Activated CD4-positive, CD25-positive, alpha-beta regulatory T cell treated with anti-CD3 and anti-CD28 coated beads, Interleukin-2, amount 50 U/mL, for 24 hours (primary cell): Measurements from ENCODE around the gene DDX56.
"Not testable (repeated sequence)": the region's sequence is repeated elsewhere in the genome, so short reads cannot be mapped to it uniquely, and the experiment has no call there.

Experiments
- ATAC-seq, 2 donors: fragments of 150-1000 bp; cut with Tn5 transposase; one replicate each; pipeline ENCODE4 v1.10.0; 2021; ENCODE audit warnings: mild to moderate bottlenecking in 1 of 2, moderate library complexity in 1 of 2

DDX56 gene

GRCh38 chr7:44595934-44596635, 22.4 kb upstream of the DDX56 start:
- no peak for ATAC-seq

GRCh38 chr7:44590910-44591309, 17.2 kb upstream of the DDX56 start:
- no peak for ATAC-seq

DNA sequence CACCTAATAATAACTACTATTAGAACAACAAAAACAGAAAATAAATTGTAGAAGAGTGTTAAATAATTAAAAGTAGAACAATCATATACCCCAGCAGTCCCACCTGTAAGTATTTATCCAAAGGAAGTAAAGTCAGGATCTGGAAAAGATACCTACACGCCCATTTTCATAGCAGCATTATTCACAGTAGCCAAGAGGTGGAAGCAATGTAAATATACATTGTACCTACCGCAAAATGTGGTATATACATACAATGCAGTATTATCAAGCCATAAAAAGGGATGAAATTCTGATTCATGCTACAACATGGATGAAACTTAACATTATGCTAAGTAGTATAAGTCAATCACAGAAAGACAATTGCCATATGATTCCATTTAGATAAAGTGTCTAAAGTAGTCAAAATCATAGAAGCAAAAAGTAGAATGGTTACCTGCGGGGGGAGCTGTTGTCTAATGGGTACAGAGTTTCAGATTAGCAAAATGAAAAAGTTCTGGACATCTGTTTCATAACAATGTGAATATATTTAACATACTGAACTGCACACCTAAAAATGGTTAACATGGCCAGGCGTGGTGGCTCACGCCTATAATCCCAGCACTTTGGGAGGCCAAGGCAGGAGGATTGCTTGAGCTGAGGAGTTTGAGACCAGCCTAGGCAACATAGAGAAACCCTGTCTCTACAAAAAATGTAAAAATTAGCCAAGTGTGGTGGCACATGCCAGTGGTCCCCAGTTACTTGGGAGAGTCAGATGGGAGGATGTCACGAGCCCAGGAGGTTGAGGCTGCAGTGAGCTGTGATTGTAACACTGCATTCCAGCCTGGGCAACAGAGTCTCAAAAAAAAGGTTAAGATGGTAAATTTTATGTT, 14.4 kb upstream of the DDX56 start:
- peak; percentile 53 to 76 for ATAC-seq

DNA sequence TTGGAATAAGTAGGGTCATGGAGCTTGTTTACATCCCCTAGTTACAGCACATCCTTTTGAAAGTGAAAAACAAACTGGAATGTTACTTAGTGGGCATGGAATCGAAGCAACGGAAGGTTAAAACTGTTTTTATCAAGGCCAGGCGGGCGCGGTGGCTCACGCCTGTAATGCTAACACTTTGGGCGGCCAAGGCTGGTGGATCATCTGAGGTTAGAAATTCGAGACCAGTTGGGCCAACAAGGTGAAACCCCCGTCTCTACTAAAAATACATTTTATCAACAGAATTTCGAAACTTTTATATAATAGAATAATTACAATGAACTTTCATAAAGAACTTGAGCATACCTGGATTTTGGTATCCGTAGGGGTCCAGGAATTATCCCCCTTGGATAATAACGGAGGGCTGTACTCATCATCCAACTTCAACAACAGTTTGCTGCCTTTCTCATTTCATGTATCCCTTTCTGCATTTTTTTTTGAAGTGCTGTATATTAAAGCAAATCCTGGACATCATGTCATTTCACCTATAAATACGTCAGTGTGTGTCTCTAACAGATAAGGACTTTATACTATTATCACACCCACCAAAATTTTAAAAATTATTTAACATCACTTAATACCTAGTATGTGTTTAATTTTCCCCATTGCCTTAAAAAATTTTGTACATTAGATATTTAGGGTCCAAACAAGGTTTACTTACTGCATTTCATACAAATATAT, 9.6 kb upstream of the DDX56 start:
- ATAC-seq, result no peak

DNA sequence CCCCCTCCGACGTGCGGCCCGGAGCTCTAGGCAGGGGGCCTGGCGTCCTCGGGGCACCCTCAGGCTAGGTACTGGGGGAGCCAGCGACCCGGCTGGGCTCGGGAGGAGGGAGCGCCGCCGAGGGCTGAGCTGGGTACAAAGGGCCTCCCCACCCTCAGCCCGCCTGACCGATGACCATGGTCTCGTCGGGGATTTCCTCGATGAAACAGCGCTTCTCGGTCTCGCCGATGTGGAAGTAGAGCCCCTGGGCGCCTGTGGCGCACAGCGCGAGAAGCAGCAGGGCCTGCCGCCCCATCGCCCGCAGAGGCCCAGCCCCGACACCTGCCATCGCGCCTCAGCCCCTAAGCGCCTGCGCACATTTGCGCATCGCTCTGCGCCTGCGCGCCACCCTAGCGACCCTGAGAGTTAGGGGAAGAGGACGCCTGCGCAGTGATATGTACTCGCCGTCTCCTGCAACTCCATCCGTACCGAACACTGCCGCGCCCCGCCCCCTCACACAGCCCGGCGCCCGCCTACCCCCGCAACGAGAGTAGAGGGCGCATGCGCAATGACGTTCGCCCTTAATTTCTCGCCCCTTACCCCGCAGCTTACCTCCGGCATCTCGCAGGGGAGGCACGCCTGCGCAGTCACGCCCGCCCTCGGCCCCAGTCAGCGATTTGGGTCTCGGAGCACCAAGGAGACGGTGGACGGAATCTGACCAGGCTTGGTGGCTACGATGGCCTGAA, 8.3 kb upstream of the DDX56 start, which contains the start of gene TMED4:
Gene TMED4 (minus strand): TSS at position 353 of the 725 bp plus-strand sequence. CDS start 25 bp downstream, at position 328.
- ATAC-seq, result peak; percentile 88

DNA sequence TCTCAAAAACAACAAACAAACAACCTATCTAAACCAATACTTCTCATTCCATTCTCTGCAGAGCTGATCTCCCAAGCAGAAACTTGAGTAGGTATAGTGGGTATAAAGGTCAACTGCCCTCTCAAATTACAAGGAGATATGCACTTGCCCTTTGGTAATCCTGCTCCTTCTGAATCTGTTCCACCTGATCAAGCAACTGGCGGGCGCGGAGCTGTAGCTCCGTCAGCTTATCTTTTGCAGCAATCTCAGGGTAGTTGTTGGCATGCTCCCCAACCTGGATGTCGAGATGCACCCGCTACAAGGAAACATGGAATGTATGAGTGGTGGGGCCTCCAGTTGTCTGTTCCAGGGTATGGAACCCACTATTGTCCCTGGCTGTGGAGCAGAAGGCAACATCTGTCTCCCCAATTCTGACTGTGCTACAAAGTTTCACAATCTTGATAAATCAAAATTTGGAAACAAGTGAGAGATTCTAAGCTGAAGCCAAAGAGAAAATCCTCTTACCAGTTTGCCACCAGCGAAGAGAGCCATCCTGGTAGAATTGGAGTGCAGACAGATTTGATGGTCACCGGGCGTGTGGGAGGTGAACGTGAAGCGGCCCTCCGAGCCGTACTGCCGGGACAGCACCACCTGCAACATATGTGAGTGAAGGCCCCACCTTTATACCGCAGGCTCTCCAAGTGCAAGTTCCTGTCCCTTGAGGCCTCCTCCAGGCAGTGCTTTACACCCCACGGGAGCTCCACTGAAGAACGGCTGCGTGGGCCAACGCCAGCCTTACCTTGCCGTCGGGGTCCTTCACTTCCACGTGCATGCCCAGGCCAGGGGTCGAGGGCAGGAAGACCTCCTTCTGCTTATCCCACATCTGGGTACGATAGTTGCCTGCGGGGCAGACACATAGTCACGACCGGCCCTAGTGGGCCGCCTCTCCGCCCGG, 7.5 kb upstream of the DDX56 start:
- ATAC-seq, result peak; percentile 33 to 35

DNA sequence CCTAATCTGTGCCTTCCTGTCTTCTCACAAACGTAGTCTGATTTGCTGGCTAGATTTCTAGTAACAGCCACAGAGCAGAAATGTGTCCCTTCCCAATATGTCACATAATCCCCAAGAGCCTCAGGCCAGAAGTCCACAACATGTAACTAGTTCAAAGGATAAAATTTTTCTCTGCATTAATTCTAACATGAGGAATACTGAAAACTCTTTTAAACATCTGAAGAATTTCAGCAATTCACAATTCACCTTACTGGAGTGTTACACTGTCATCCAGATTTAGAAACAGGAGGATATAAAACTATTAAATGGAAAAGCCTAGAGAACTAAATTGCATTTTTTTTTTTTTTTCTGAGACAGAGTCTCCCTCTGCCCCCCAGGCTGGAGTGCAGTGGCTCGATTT, 2.5 kb upstream of the DDX56 start:
- no peak for ATAC-seq

- no peak for ATAC-seq
Observed at GRCh38 chr7:44575054-44575453, 1.3 kb upstream of the DDX56 start.

DNA sequence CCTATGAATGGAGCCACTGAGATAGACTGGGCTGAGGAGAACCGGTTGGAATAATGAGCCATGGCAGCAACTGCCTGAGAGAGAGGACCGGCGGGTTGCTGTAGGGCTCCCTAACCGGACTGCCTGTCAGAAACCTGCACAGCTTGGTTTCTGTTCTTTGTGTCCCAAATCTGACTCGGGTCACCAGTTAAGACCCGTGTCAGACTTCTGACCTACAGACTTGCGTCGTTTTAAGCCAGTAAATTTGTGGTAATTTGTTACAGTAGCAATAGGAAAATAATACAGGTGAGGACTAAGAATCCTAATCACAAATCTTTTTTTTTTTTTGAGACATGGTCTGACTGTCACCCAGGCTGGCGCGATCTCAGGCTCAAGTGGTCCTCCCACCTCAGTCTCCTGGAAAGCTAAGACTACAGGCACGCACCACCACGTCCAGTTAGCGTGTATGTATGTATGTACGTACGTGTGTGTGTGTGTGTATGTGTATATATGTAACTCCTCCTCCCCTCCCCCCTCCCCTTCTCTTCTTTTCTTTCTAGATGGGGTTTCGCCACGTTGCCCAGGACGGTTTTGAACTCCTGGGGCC, 672 bp upstream of the DDX56 start:
- ATAC-seq, result no peak

- no peak for ATAC-seq
Observed at GRCh38 chr7:44572771-44573170, 937 bp downstream of the DDX56 start.

- no peak for ATAC-seq
Observed at GRCh38 chr7:44569959-44570358, 3.7 kb downstream of the DDX56 start.

DNA sequence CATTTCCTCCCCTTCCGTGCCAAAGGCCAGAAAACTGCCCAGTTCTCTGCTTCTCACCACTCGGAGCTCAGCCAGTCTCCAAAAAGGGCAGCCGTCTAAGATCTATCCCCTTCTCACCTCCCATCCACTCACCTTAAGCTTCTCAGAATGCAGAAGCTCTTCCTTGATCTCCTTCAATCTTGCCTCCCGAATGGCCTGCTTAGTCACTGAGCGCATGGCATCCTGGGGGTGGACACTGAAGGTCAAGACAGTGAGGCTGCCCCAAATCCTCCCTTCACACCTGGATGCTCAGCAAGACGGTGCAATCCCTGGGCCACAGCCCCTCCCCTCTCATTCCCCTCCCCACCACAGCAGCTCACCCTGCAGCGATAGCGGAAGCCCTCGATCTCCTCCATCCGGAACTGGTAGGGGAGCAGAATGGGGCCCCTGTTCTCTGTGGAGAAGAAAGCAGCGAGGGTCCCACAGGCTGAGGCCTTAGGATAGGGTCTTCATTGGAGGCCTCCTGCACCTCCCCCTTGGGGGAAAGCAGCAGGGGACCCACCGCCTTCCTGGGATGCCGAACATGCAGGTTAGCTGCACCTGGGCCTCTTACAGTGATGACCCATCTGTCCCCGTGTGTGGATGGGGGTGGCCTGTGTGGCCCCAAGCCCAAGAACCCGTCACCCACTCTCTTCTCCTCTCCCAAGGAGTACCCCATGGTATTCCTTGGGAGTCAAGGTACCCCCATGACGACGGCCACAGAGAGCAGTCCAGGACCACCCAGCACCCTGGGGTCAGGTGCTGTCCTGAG, 4.7 kb downstream of the DDX56 start:
- ATAC-seq, result no peak

GRCh38 chr7:44567884-44568283, 5.8 kb downstream of the DDX56 start:
- no peak for ATAC-seq

- no peak for ATAC-seq
Observed at GRCh38 chr7:44566680-44567079, 7.0 kb downstream of the DDX56 start.

DNA sequence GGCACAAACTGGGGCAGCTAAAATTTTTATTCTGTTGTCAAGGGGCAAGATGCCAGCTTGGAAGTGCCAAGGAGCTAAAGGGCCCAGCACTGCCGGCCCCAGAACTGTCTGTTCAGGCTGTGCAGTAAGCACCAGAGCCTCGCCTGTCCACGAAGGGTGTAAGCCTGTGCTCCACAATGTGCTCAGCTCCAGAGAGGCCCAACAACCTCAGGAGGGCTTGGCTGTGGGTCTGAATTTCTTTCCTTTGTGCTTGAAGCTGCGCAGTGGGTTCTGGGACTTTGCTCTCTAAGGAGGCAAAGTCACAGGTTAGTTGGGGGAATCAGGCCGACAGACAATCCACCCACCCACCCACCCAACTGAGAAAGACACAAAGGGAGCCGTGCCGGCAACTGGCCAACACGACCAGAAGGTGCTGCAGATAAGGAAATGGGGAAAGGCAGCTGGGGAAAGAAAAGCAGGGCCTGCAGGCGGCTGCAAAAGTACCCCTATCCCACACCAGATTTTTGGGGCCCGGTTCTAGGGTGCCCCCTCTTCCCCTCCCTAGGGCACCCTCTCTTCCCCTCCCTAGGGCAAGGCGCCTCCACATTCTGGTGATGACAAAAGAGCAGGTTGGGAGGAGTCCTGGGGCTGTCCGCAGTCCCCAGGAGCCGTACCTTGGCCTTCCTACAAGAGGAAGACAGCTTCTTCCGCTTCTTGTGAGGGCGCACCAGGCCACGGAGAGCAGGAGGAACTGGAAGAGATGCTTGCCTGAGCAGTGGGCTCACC, 7.7 kb downstream of the DDX56 start:
- ATAC-seq, result peak; percentile 11 to 24

- ATAC-seq, result peak; percentile 72 to 87
Observed at GRCh38 chr7:44565097-44565794, 8.5 kb downstream of the DDX56 start.

DNA sequence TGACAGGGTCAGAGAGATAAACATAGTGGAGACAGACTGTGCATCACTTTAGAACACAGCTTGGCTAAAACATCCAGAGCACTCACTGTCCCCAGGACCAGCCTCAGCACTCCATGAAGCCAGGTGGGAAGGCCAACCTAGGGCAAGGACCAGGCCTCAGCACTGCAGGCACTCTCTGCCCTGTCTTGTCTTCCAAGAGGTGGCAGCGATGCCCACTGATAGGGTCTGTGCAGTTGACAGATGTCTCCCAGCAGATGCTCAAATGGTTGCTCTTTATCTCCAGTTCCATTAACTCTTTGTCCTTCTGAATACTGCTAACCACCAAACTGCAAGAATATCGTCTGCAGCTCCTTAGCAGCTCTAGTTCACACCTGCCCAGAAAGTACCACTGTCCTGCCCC, 9.1 kb downstream of the DDX56 start:
- ATAC-seq, result no peak

DNA sequence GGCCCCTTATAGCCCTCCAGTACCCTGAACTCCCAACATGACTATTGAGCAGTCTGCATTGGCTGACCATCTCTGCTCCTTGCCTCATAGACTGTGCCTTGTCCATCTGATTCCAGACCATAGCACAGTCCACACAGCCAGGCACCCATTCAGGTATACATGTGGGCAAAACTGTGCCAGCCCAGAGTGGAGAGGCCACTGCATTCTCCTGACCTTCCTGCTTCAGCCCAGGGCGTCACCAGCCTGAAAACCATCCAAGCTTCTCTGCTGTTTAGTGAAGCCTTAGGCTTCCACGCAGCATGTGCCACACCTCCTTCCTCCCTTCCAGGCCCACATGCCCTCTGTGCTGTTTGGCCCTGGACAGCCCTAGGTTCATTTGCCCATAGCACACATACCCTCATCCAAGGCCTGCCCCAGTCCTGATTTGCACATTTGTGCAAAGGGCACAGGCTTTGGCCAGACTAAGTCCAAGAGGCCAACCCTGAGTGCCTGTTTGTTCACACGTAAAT, 10.5 kb downstream of the DDX56 start:
- ATAC-seq, result no peak

GRCh38 chr7:44562622-44562962, 11.1 kb downstream of the DDX56 start:
- not testable (repeated sequence) for ATAC-seq
